GM12878 (cell line): ENCODE data around the gene ZAR1L. TPM values are rescaled to one million over a fixed set of nuclear protein-coding genes. Genes with fewer than 3 reads are reported as not detected.

Source experiments
- ATAC-seq: fragments of 200-7000 bp; cut with Tn5 transposase; 3 replicates; pipeline ENCODE4 v1.9.1; 2020; ENCODE audit warnings: mild to moderate bottlenecking, moderate library complexity
- BruUV-seq: library from RNA; stranded (reverse); fragments of 400-500 nt; replicated peaks from 2 replicates; lab custom pipeline; 2021; lab: Mats Ljungman, UMichigan
- CTCF ChIA-PET: fragments of 300-600 bp; sonication (Branson Sonifier 250); formaldehyde crosslinking; extraction: SDS; loops from one replicate; lab custom pipeline; 2021; ENCODE audit warnings: inconsistent platforms; lab: Yijun Ruan, JAX
- POLR2A ChIA-PET: fragments of 350-600 bp; formaldehyde crosslinking; extraction: SDS; loops from one replicate; lab custom pipeline; 2021; ENCODE audit warnings: inconsistent platforms; lab: Charles Lee
- RAD21 ChIA-PET: fragments of 300-600 bp; sonication (Branson Sonifier 250); formaldehyde crosslinking; loops from one replicate; lab custom pipeline; 2023; ENCODE audit warnings: antibody characterized with exemption; ENCODE audit not compliant: unreplicated experiment; lab: Charles Lee
- SMC1A ChIA-PET: fragments of 300-600 bp; sonication (Branson Sonifier 250); formaldehyde crosslinking; loops from one replicate; lab custom pipeline; 2023; ENCODE audit not compliant: unreplicated experiment, uncharacterized antibody; lab: Charles Lee
- DNase-seq: peaks from one replicate; pipeline ENCODE4 v3.0.0-alpha.2; 2011; ENCODE audit warnings: low read depth, low spot score
- FAIRE-seq: peaks from 3 replicates; lab custom pipeline; 2011; peaks lifted over from hg19 to GRCh38; lab: Jason Lieb, UNC
- H2AFZ ChIP-seq: 2 replicates; pipeline ENCODE4 v1.6.0; 2011; ENCODE audit warnings: low read depth, low read length, control low read depth; ENCODE audit not compliant: control insufficient read depth
- H3K27ac ChIP-seq: 2 replicates; pipeline ENCODE4 v1.5.1; 2011; ENCODE audit warnings: control low read depth; ENCODE audit not compliant: control insufficient read depth, insufficient read depth
- H3K27me3 ChIP-seq, 2 experiments: replicated peaks in 1 of 2; 2 replicates each; pipeline versions ENCODE4 v1.6.0 to v1.6.1; 2011; ENCODE audit warnings: low read length in 1 of 2; ENCODE audit not compliant: control insufficient read depth in 2 of 2, insufficient read depth in 2 of 2
- H3K36me3 ChIP-seq, 2 experiments: 2 replicates each; pipeline ENCODE4 v1.5.1; 2011; ENCODE audit warnings: low read length in 1 of 2; ENCODE audit not compliant: control insufficient read depth in 2 of 2, insufficient read depth in 2 of 2
- H3K4me1 ChIP-seq: 2 replicates; pipeline ENCODE4 v1.6.1; 2011; ENCODE audit warnings: mild to moderate bottlenecking, low read length, moderate library complexity, mixed read lengths; ENCODE audit not compliant: control insufficient read depth, insufficient read depth
- H3K4me2 ChIP-seq: 2 replicates; pipeline ENCODE4 v1.6.0; 2011; ENCODE audit warnings: control low read depth; ENCODE audit not compliant: control insufficient read depth, insufficient read depth
- H3K4me3 ChIP-seq: fragments of 200-600 bp; sonication (generic); 2 replicates; pipeline ENCODE4 v1.5.1; 2016
- H3K79me2 ChIP-seq: 2 replicates; pipeline ENCODE4 v1.6.0; 2011; ENCODE audit warnings: low read length; ENCODE audit not compliant: control insufficient read depth, insufficient read depth
- H3K9ac ChIP-seq: 2 replicates; pipeline ENCODE4 v1.8.0; 2011; ENCODE audit warnings: low read length, control low read depth, mixed read lengths; ENCODE audit not compliant: control insufficient read depth, insufficient read depth
- H3K9me3 ChIP-seq: replicated peaks from 3 replicates; pipeline ENCODE4 v1.5.1; 2011; ENCODE audit warnings: mild to moderate bottlenecking, low read length; ENCODE audit not compliant: control insufficient read depth, insufficient read depth
- H4K20me1 ChIP-seq: 2 replicates; pipeline ENCODE4 v1.6.0; 2011; ENCODE audit not compliant: control insufficient read depth, insufficient read depth
- BCLAF1 ChIP-seq: fragments of 450-650 bp; IDR thresholded peaks from 2 replicates; pipeline ENCODE4 v1.6.1; 2017; ENCODE audit warnings: antibody characterized with exemption, mild to moderate bottlenecking, moderate library complexity
- CEBPZ ChIP-seq: fragments of 150-350 bp; IDR thresholded peaks from 2 replicates; pipeline ENCODE4 v1.6.1; 2016; ENCODE audit warnings: low read depth, low read length
- CHD2 ChIP-seq: IDR thresholded peaks from 2 replicates; pipeline ENCODE4 v1.6.1; 2011; ENCODE audit warnings: low read depth, low read length, improper control_type of control experiment, borderline replicate concordance
- CREM ChIP-seq: IDR thresholded peaks from 2 replicates; pipeline ENCODE4 v1.6.1; 2014; ENCODE audit warnings: antibody characterized with exemption, low read depth
- EED ChIP-seq: sonication (generic); IDR thresholded peaks from 2 replicates; pipeline ENCODE4 v1.6.1; 2016; ENCODE audit warnings: antibody characterized with exemption, low read depth
- NR2C1 ChIP-seq: fragments of 450-650 bp; IDR thresholded peaks from 2 replicates; pipeline ENCODE4 v1.6.1; 2017; ENCODE audit warnings: antibody characterized with exemption, mild to moderate bottlenecking, moderate library complexity
- POLR2AphosphoS5 ChIP-seq: IDR thresholded peaks from 2 replicates; pipeline ENCODE4 v1.6.1; 2011; ENCODE audit warnings: mild to moderate bottlenecking, low read length, inconsistent platforms
- RELB ChIP-seq: fragments of 450-650 bp; IDR thresholded peaks from 2 replicates; pipeline ENCODE4 v1.6.1; 2017; ENCODE audit warnings: low read depth, mild to moderate bottlenecking, moderate library complexity
- SUZ12 ChIP-seq: fragments of 200-600 bp; sonication (generic); IDR thresholded peaks from one replicate; pipeline ENCODE4 v1.6.1; 2018; ENCODE audit warnings: antibody characterized with exemption, mild to moderate bottlenecking; ENCODE audit not compliant: unreplicated experiment
- WRNIP1 ChIP-seq: IDR thresholded peaks from 2 replicates; pipeline ENCODE4 v1.6.1; 2011; ENCODE audit warnings: low read depth, low read length, improper control_type of control experiment, borderline replicate concordance
- ZNF687 ChIP-seq: fragments of 450-650 bp; IDR thresholded peaks from 2 replicates; pipeline ENCODE4 v1.6.1; 2017; ENCODE audit warnings: mild to moderate bottlenecking, moderate library complexity
- WGBS: methylation state at CpG from one replicate; pipeline ENCODE4 v1.1.6; 2016; ENCODE audit warnings: low lambda C conversion rate; ENCODE audit not compliant: insufficient replicate concordance, insufficient coverage; ENCODE audit errors: missing lambda C conversion rate; 5-methylcytosine and 5-hydroxymethylcytosine counted together
- in situ Hi-C: fragments of 300-500 bp; cut with MboI; formaldehyde crosslinking; loops from 9 replicates; pipeline ENCODE4 v1.14.3; 2018; ENCODE audit warnings: mixed read lengths
- intact Hi-C: fragments of 100-400 bp; cut with micrococcal nuclease; formaldehyde crosslinking; loops from one replicate; pipeline ENCODE4 v1.14.2; 2022; ENCODE audit not compliant: unreplicated experiment
- polyA plus RNA-seq, 11 experiments: library from polyadenylated mRNA; depleted of rRNA in 4 of 11; unstranded in 6 of 11; stranded (reverse) in 5 of 11; fragments of >200 nt; fragmentation: Nextera tagmentation in 4 of 11; fragmentation: Illumina TruSeq in 1 of 11; extraction: Ambion mirVana in 4 of 11; extraction: Trizol in 1 of 11; gene quantifications; 1 replicate in 1 of 11; 2 replicates in 10 of 11; pipeline versions ENCODE4 v1.2.1 to v1.2.3, GENCODE V29; 2011 to 2016; ENCODE audit warnings: inconsistent platforms in 2 of 11, missing spikeins in 2 of 11, low read depth in 1 of 11
- total RNA-seq, 4 experiments: library from RNA; depleted of rRNA in 3 of 4; stranded (reverse); fragments of >200 nt in 3 of 4; fragmentation: Illumina TruSeq in 1 of 4; extraction: Trizol in 1 of 4; gene quantifications; 2 replicates each; pipeline versions ENCODE4 v1.2.1 to v1.2.3, GENCODE V29; 2013 to 2021

The ZAR1L gene
- total and polyA plus RNA-seq, 10 of the 15 experiments (the other 5 are each of a cell fraction or from before 2014, with no cell fraction given) = 0.05 to 0.34 (median 0.17) TPM; not detected in 6

- ChIA-PET CTCF (no interaction called here), SMC1A (interaction anchor here (0.9 kb wide), 1 partner anchor 20 kb away, joined by 4 read pairs; no protein-coding TSS in a partner anchor)
- no peak for ATAC-seq
- TF ChIP-seq RELB = no peak
- no peak for TF ChIP-seq POLR2AphosphoS5
- TF ChIP-seq CEBPZ = no peak
- TF ChIP-seq CREM = no peak
- TF ChIP-seq EED = no peak
- TF ChIP-seq SUZ12 = no peak
- TF ChIP-seq CHD2 = no peak
- TF ChIP-seq WRNIP1 = no peak
- TF ChIP-seq NR2C1 = no peak
- no peak for TF ChIP-seq ZNF687
- no peak for TF ChIP-seq BCLAF1
Measured at GRCh38 chr13:32285633-32285965, 29.6 kb downstream of the ZAR1L start.

More at GRCh38 chr13:32285633-32285965, 29.6 kb downstream of the ZAR1L start:
- Histone ChIP-seq H2AFZ (no peak overlapping the region), H3K4me3 (no peak overlapping the region), H3K79me2 (no peaks in the 10 kb centered on the region), H3K27me3 (no peaks in the 10 kb centered on the region), H3K27ac (no peak overlapping the region), H4K20me1 (no peaks in the 10 kb centered on the region), H3K9me3 (no peaks in the 10 kb centered on the region), H3K4me1 (no peaks in the 10 kb centered on the region), H3K36me3 (no peaks in the 10 kb centered on the region), H3K9ac (no peak overlapping the region), H3K4me2 (no peak overlapping the region)
- no TSS peak for BruUV-seq
- intact Hi-C loops (no loop called here), in situ Hi-C loops (no loop called here)
- 50% methylated on average over 4 of the region's 4 CpGs for WGBS
- POLR2A ChIA-PET = no interaction called here
- FAIRE-seq (no peak), DNase-seq (no peak)
- RAD21 ChIA-PET = no interaction called here
